Liver (tissue), 9 donors: Measurements from ENCODE around the gene GPR84. TPM values are rescaled to one million over a fixed set of nuclear protein-coding genes. Genes with fewer than 3 reads are reported as not detected.

Source experiments
- DNase-seq: peaks from one replicate; pipeline ENCODE4 v3.0.0-alpha.2; 2017; ENCODE audit warnings: low spot score
- H3K27ac ChIP-seq, 2 donors: one replicate each; pipeline ENCODE4 v1.7.0; 2013; ENCODE audit warnings: inconsistent platforms in 2 of 2, low read length in 2 of 2, control low read depth in 1 of 2, low read depth in 1 of 2, mild to moderate bottlenecking in 1 of 2
- H3K27me3 ChIP-seq, 4 donors: one replicate each; pipeline versions ENCODE4 v1.6.1 to v1.7.0; 2013; ENCODE audit warnings: low read length in 3 of 4, inconsistent platforms in 1 of 4, mild to moderate bottlenecking in 1 of 4, moderate library complexity in 1 of 4; ENCODE audit not compliant: control insufficient read depth in 4 of 4, insufficient read depth in 4 of 4
- H3K36me3 ChIP-seq, 4 donors: one replicate each; pipeline versions ENCODE4 v1.6.1 to v1.7.0; 2013; ENCODE audit warnings: low read length in 3 of 4, mild to moderate bottlenecking in 3 of 4, low read depth in 1 of 4, moderate library complexity in 1 of 4; ENCODE audit not compliant: control insufficient read depth in 4 of 4, insufficient read depth in 3 of 4
- H3K4me1 ChIP-seq, 4 donors: one replicate each; pipeline versions ENCODE4 v1.6.1 to v1.7.0; 2013; ENCODE audit warnings: low read length in 3 of 4, mild to moderate bottlenecking in 3 of 4, moderate library complexity in 1 of 4; ENCODE audit not compliant: control insufficient read depth in 4 of 4, insufficient read depth in 4 of 4
- H3K4me3 ChIP-seq, 3 donors: one replicate each; pipeline versions ENCODE4 v1.6.1 to v1.7.0; 2013; ENCODE audit warnings: low read length in 3 of 3, control low read depth in 1 of 3, low read depth in 1 of 3, mild to moderate bottlenecking in 1 of 3
- H3K9ac ChIP-seq, 2 donors: one replicate each; pipeline ENCODE4 v1.7.0; 2013; ENCODE audit warnings: low read length in 2 of 2, mild to moderate bottlenecking in 2 of 2, moderate library complexity in 2 of 2, control low read depth in 1 of 2, low read depth in 1 of 2
- H3K9me3 ChIP-seq, 4 donors: one replicate each; pipeline versions ENCODE4 v1.6.1 to v1.7.0; 2013; ENCODE audit warnings: low read length in 3 of 4; ENCODE audit not compliant: control insufficient read depth in 4 of 4
- CTCF ChIP-seq: fragments of 150-350 bp; IDR thresholded peaks from 2 replicates; pipeline ENCODE4 v1.5.1; 2017; ENCODE audit warnings: improper control_type of control experiment, low read depth, low read length; ENCODE audit not compliant: missing input control
- RAD21 ChIP-seq, 2 donors: IDR thresholded peaks; 2 replicates each; pipeline ENCODE4 v1.6.1; 2016; ENCODE audit warnings: antibody characterized with exemption in 2 of 2, mild to moderate bottlenecking in 2 of 2
- REST ChIP-seq: IDR thresholded peaks from 2 replicates; pipeline ENCODE4 v1.6.1; 2016; ENCODE audit warnings: antibody characterized with exemption, mild to moderate bottlenecking
- RXRA ChIP-seq, 2 donors: IDR thresholded peaks; 2 replicates each; pipeline ENCODE4 v1.6.1; 2017 to 2018; ENCODE audit warnings: antibody characterized with exemption in 2 of 2, mild to moderate bottlenecking in 1 of 2
- ZBTB33 ChIP-seq: IDR thresholded peaks from 2 replicates; pipeline ENCODE4 v1.6.1; 2016; ENCODE audit warnings: antibody characterized with exemption
- WGBS: extraction: QIAGEN DNeasy Blood & Tissue Kit; methylation state at CpG from one replicate; pipeline ENCODE4 v1.1.7; 2013; 5-methylcytosine and 5-hydroxymethylcytosine counted together
- polyA plus RNA-seq, 2 donors: library from polyadenylated mRNA; stranded (reverse) in 1 of 2; unstranded in 1 of 2; fragments of 200-250 nt in 1 of 2; fragments of >200 nt in 1 of 2; fragmentation: Nextera tagmentation in 1 of 2; extraction: Ambion mirVana in 1 of 2; gene quantifications; one replicate each; pipeline versions ENCODE4 v1.2.1 to v1.2.3, GENCODE V29; 2013 to 2015
- total RNA-seq, 2 donors: library from RNA; depleted of rRNA; stranded (reverse); fragments of >200 nt; gene quantifications; one replicate each; pipeline ENCODE4 v1.2.3, GENCODE V29; 2014
- donor health status: healthy.
- donor health status: healthy.
- donor health status: healthy.
- donor health status: healthy.
- donor health status: healthy.

Gene GPR84
- total and polyA plus RNA-seq, 4 donors: 0.09 to 0.37 (median 0.33) TPM; not detected in 1

GRCh38 chr12:54368709-54369596 lies 4.7 kb upstream of the GPR84 start:
- peak overlapping the region in 1 of 2 donors; percentile 13 for H3K27ac ChIP-seq

More at GRCh38 chr12:54368709-54369596, 4.7 kb upstream of the GPR84 start:
- H3K9me3 ChIP-seq: no peaks in the 10 kb centered on the region
- peaks cover 0 to 6% (median 0%) of the 10 kb centered on the region in 4 donors for H3K36me3 ChIP-seq
- DNase-seq: peak; percentile 88
- no peaks in the 10 kb centered on the region for H3K27me3 ChIP-seq
- H3K4me1 ChIP-seq: peaks cover 0 to 5% (median 3%) of the 10 kb centered on the region in 4 donors
- WGBS: 37% methylated on average over 40 of the region's 40 CpGs
- no peak overlapping the region for H3K4me3 ChIP-seq
- H3K9ac ChIP-seq: no peak overlapping the region
- TF ChIP-seq REST (no peak), ZBTB33 (no peak), RXRA (IDR thresholded peaks at IDR 0.05) (no peak), RAD21 (IDR thresholded peaks at IDR 0.05) (peak; percentile 90 to 91), CTCF (peak; percentile 69)
